Endometrial microvascular endothelial cells (primary cell): ENCODE results near the gene IL9. TPM values are rescaled to one million over a fixed set of nuclear protein-coding genes. Genes with fewer than 3 reads are reported as not detected.

Experiments
- in situ Hi-C: cut with HindIII; loops from 2 replicates; pipeline ENCODE4 v1.10.0; 2017; ENCODE audit warnings: low sequenced_read_pairs, low pct_unique_long_range_greater_than_20kb; ENCODE audit errors: inconsistent ontology term
- total RNA-seq: library from RNA; depleted of rRNA; stranded (reverse); fragments of >200 nt; gene quantifications from one replicate; pipeline ENCODE4 v1.2.3, GENCODE V29; 2015; ENCODE audit errors: inconsistent ontology term

Gene IL9
- total RNA-seq, 1 donor from 2014 or later = not detected

DNA sequence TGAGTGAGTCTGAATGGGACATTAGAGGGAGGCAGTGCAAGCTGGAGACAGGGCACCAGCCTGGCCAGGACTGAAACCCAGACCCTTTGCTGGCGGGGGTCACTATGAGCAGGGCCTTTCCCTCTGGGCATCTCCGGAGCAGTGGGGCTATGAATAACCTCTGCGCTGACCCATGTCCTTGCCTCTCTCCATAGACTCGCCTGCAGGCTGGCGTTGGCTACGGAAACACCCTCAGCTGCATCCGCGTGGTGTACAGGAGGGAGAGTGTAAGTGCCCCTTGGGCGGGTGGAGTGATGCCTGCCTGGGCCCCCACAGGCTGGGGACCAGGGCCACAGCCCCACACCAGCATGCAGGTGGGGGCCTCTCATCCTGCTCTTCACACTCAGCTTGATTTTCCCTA, 45.4 kb downstream of the IL9 start:
- in situ Hi-C loops = no loop called here

DNA sequence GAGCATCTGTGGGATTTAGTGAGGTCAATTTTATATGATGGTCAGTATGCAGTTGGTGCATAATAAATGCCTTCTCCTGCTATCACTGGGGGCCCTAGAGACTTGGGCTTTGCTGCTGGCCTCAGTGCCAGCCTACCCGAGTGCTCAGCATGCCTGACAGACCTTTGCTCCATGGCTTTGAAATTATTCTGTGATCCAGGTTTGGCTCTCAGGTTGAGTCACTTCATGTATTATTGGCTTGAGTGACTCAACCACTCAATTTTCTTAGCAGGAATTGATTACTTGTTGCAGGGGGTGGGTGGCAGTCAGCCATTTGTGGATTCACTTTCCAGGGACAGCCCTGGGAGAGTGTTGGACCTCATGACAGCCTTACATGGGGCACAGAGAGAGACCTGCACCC, 47.7 kb downstream of the IL9 start:
- in situ Hi-C loops = loop anchor here (25.0 kb wide), 1 partner anchor 286 kb away; no protein-coding TSS in a partner anchor

DNA sequence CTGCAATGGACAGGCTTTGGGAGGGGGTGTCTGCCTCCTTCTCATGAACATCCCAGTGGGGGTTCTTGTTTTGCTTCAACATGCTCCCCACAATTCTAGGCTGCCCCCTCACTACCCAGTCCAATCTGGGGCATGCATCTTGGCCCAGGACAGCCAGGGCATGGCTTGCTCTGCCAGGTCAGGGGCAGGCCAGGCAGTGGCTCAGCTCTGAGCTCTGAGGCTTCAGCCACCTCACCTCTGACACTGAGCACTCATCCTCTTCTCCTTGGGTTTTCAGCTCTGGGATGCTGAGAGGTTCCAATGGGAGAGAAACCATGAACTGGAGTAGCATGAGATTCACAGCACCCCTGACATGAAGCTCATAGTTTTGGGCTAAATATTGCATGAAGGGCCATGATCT, 49.3 kb downstream of the IL9 start:
- in situ Hi-C loops = loop anchor here (25.0 kb wide), 1 partner anchor 284 kb away; no protein-coding TSS in a partner anchor

DNA sequence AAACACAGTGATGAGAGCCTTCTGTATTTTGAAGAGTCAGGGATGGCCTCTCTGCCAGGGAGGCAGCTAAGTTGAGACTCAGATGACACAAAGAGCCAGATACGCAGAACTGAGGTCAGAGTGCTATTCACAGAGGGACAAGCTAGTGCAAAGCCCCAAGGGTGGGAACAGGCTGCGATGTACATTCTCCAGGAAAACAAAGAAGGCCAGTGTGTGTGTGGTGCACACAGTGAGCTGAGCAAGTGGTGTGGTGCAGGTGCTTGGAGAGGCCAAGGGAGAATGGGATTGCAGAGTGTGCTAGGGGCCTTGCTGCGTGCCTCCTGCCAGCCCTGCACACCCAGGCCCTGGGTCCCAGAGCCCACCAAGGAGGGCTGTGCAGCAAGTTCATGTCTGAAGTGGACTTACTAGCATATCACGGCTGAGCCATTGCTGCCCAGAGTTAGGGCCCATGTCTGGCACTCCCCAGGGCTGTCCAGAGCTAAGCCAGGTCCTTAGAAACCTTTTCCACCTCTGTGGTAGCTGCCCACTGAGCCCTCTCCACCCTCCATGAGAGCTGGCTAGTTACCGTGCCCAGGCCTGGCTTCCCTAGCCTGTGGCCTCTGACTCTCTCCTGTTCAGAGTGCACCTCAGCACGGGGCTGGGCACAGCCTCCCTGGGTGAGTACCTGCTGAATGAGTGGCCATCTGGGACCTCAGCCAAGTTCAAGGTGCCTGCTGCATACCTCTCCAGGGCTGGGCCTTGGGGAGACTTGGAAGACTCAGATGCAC, 51.9 kb downstream of the IL9 start:
- in situ Hi-C loops = loop anchor here (25.0 kb wide), 1 partner anchor 281 kb away; no protein-coding TSS in a partner anchor

DNA sequence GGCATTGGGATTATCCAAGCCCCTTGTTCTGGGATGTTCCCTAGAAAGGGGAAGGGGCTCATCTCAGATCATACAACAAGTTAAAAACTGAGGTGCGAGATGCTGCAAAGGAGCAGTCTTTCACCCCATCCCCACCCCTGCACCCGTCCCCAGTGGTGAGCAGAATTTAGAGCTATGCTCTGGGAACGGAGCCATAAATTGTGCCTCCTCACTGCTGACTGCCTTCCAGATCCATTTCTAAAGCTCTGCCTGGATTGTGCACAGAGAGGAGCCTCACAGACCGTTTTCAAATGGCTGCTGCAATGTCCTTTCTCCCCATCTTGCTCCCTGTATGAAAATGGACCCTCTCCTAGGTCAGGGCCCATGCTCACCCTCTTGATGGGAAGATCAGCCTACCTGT, 52.9 kb downstream of the IL9 start:
- in situ Hi-C loops = loop anchor here (25.0 kb wide), 1 partner anchor 280 kb away; no protein-coding TSS in a partner anchor

Other genes starting within 250 kb of the IL9 start
- not detected for gene SLC25A48, start 61.2 kb downstream of the IL9 start, total RNA-seq
- gene LECT2, start 59.1 kb upstream of the IL9 start, total RNA-seq = not detected
- 124 TPM for gene TGFBI, start 133.1 kb upstream of the IL9 start, total RNA-seq
- 61.0 TPM for gene SMAD5, start 237.0 kb upstream of the IL9 start, total RNA-seq